SK-N-MC (cell line): Measurements from ENCODE around the gene HLX.
A peak's percentile ranks its signal among the peaks of the same experiment; 100 is the strongest.

Experiments used
- DNase-seq: peaks from one replicate; pipeline ENCODE4 v3.0.0-alpha.2; 2011; ENCODE audit warnings: low read depth, low spot score
- H3K27ac ChIP-seq: fragments of 200-600 bp; sonication (generic); 2 replicates; pipeline ENCODE4 v1.5.1; 2016; ENCODE audit warnings: mixed run types
- H3K36me3 ChIP-seq: fragments of 200-600 bp; sonication (generic); 2 replicates; pipeline ENCODE4 v1.6.1; 2017; ENCODE audit warnings: antibody characterized with exemption, low read length, mixed read lengths; ENCODE audit not compliant: insufficient read depth
- H3K4me3 ChIP-seq: fragments of 200-600 bp; sonication (generic); 2 replicates; pipeline ENCODE4 v1.5.1; 2016
- H3K9ac ChIP-seq: fragments of 200-600 bp; sonication (generic); 2 replicates; pipeline ENCODE4 v1.8.0; 2017; ENCODE audit warnings: mixed run types, mixed read lengths; ENCODE audit not compliant: insufficient read length
- H3K9me3 ChIP-seq: fragments of 200-600 bp; sonication (generic); 2 replicates; pipeline ENCODE4 v1.6.1; 2017; ENCODE audit warnings: low read depth, mild to moderate bottlenecking, antibody characterized with exemption, low read length, moderate library complexity, mixed read lengths
- EZH2 ChIP-seq: fragments of 200-600 bp; sonication (generic); IDR thresholded peaks from one replicate; pipeline ENCODE4 v1.6.1; 2017; ENCODE audit warnings: antibody characterized with exemption
- FOXP2 ChIP-seq: optimal IDR thresholded peaks from 2 replicates; pipeline ENCODE3; 2011; ENCODE audit warnings: mild to moderate bottlenecking, moderate library complexity; ENCODE audit not compliant: insufficient read depth; ENCODE audit errors: extremely low read length, control extremely low read depth
- POLR2AphosphoS5 ChIP-seq: IDR thresholded peaks from 2 replicates; pipeline ENCODE4 v1.6.1; 2012; ENCODE audit warnings: mild to moderate bottlenecking, low read depth, low read length, borderline replicate concordance

Gene HLX

DNA sequence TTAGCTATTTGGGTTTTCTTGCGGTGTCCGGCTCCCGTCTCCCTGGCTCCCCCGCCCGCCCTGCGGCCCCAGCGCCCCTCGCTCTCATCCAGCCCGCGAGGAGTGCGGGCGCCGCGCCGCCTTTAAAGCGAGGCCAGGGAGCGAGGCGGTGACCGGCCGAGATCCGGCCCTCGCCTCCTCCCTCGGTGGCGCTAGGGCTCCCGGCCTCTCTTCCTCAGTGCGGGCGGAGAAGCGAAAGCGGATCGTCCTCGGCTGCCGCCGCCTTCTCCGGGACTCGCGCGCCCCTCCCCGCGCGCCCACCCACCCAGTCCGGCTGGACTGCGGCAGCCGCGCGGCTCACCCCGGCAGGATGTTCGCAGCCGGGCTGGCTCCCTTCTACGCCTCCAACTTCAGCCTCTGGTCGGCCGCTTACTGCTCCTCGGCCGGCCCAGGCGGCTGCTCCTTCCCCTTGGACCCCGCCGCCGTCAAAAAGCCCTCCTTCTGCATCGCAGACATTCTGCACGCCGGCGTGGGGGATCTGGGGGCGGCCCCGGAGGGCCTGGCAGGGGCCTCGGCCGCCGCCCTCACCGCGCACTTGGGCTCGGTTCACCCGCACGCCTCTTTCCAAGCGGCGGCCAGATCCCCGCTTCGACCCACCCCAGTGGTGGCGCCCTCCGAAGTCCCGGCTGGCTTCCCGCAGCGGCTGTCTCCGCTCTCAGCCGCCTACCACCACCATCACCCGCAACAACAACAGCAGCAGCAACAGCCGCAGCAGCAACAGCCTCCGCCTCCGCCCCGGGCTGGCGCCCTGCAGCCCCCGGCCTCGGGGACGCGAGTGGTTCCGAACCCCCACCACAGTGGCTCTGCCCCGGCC, 492 bp downstream of the HLX start:
- DNase-seq: no peak
- TF ChIP-seq POLR2AphosphoS5 (no peak), FOXP2 (no peak), EZH2 (no peak)
- no peaks in the 10 kb centered on the region for H3K36me3 ChIP-seq
- no peaks in the 10 kb centered on the region for H3K9me3 ChIP-seq
- H3K9ac ChIP-seq: no peak overlapping the region
- H3K4me3 ChIP-seq: peak overlapping the region; percentile 65
- H3K27ac ChIP-seq: no peak overlapping the region

DNA sequence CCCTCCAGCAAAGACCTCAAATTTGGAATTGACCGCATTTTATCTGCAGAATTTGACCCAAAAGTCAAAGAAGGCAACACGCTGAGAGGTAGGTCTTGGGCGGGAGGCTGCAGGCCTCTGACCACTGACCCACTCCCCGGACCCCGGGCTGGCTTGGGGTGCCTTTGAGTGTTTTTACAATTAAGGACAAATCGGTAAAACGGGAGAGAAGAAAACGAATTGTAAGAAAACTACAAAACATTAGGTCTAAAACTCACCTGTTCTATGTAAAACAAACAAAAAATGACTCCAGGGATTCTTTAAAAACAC, 1.1 kb downstream of the HLX start:
- H3K27ac ChIP-seq: no peak overlapping the region

DNA sequence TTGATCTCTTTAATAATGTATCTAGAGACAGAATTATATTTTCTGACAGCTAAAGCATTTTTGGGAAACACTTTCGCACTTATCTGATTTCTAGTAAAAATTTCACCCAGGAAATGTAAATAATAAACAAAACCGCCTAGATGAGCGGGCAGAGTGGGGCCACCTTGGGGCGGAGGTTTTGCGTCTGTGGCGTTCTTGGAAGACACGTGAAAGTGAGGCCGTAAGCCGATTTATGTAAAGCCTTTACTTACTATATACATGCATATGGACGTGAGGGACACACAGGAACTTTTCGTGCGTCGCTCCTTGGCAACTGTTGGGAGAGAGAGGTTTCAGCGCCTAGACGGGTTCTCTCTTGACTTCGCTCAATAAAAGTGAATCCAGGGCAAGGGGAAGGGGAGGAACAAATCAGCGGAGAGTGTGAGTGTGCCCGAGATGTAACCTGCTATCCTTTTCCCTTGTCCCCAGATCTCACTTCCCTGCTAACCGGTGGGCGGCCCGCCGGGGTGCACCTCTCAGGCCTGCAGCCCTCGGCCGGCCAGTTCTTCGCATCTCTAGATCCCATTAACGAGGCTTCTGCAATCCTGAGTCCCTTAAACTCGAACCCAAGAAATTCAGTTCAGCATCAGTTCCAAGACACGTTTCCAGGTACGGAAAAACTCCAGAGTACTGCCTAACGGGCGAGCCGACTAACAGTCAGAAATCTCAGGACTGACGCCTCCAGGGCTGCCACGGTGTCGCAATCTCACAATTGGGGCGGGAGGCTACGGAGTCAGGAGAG, 1.7 kb downstream of the HLX start:
- Histone ChIP-seq H3K36me3 (no peaks in the 10 kb centered on the region), H3K27ac (no peak overlapping the region), H3K9ac (no peak overlapping the region), H3K9me3 (no peaks in the 10 kb centered on the region), H3K4me3 (no peak overlapping the region)
- no peak for TF ChIP-seq FOXP2
- no peak for DNase-seq

More for the DNA sequence above, 1.1 kb downstream of the HLX start:
- no peak for TF ChIP-seq POLR2AphosphoS5
- TF ChIP-seq FOXP2: no peak
- peak; percentile 92 for TF ChIP-seq EZH2
- H3K4me3 ChIP-seq: peak overlapping the region; percentile 65; the same call in 1 of the 2 replicates
- H3K36me3 ChIP-seq: no peaks in the 10 kb centered on the region
- H3K9ac ChIP-seq: no peak overlapping the region
- H3K9me3 ChIP-seq: no peaks in the 10 kb centered on the region
- DNase-seq: no peak

- no peak for TF ChIP-seq FOXP2
- no peak for TF ChIP-seq EZH2
- TF ChIP-seq POLR2AphosphoS5: no peak
- Histone ChIP-seq H3K9me3 (no peaks in the 10 kb centered on the region), H3K9ac (no peak overlapping the region), H3K36me3 (no peaks in the 10 kb centered on the region), H3K4me3 (no peak overlapping the region), H3K27ac (no peak overlapping the region)
- no peak for DNase-seq
These were observed 3.0 kb downstream of the HLX start for GRCh38 chr1:220882061-220882891.

GRCh38 chr1:220884109-220884980, 5.1 kb downstream of the HLX start:
- TF ChIP-seq POLR2AphosphoS5 (no peak), FOXP2 (no peak), EZH2 (no peak)
- Histone ChIP-seq H3K36me3 (no peaks in the 10 kb centered on the region), H3K27ac (no peak overlapping the region), H3K9ac (no peak overlapping the region), H3K9me3 (no peaks in the 10 kb centered on the region), H3K4me3 (no peak overlapping the region)
- DNase-seq: no peak

- DNase-seq: no peak
- Histone ChIP-seq H3K9me3 (no peaks in the 10 kb centered on the region), H3K4me3 (no peak overlapping the region), H3K9ac (no peak overlapping the region), H3K27ac (no peak overlapping the region), H3K36me3 (no peaks in the 10 kb centered on the region)
- TF ChIP-seq EZH2: no peak
- TF ChIP-seq POLR2AphosphoS5: no peak
- no peak for TF ChIP-seq FOXP2
These were observed 6.0 kb downstream of the HLX start for GRCh38 chr1:220884981-220885918.

DNA sequence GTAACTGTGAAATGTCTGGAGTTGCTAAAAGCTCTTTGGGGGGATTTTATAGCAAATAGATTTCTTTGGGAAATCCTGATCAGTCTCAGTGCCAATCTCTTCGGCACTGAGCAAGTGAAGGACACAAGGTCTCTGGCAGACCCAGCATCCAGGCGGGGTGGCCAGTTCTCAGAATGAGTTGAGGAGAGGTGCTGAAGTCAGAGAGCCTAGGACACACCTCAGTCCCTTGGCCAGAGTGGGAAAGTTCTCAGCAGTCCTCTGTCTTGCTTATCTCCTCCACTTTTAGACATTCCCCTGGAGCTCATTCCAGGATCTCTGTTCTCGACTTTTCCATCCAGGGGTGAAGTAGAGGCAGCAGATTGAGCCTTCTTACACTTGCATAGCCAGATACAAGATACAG, 6.7 kb downstream of the HLX start:
- no peak for DNase-seq
- Histone ChIP-seq H3K4me3 (no peak overlapping the region), H3K9me3 (no peaks in the 10 kb centered on the region), H3K27ac (no peak overlapping the region), H3K36me3 (no peaks in the 10 kb centered on the region), H3K9ac (no peak overlapping the region)
- TF ChIP-seq FOXP2 (no peak), EZH2 (no peak), POLR2AphosphoS5 (no peak)
